BE2C (cell line): ENCODE results near the gene WDR35.
"Not testable (repeated sequence)": the region's sequence is repeated elsewhere in the genome, so short reads cannot be mapped to it uniquely, and the experiment has no call there.

ENCODE experiments used
- DNase-seq: peaks from one replicate; pipeline ENCODE4 v3.0.0-alpha.2; 2020
- H3K27me3 ChIP-seq: fragments of 250-450 bp; sonication (Bioruptor Pico); 2 replicates; pipeline ENCODE4 v1.5.1; 2020; ENCODE audit warnings: mild to moderate bottlenecking
- H3K36me3 ChIP-seq: fragments of 250-450 bp; sonication (Bioruptor Pico); 2 replicates; pipeline ENCODE4 v1.5.1; 2020; ENCODE audit warnings: mild to moderate bottlenecking
- H3K4me1 ChIP-seq: fragments of 250-450 bp; sonication (Bioruptor Pico); 2 replicates; pipeline ENCODE4 v1.5.1; 2020
- H3K4me3 ChIP-seq: 2 replicates; pipeline ENCODE4 v1.5.1; 2011; ENCODE audit warnings: low read depth, low read length
- H3K9me3 ChIP-seq: fragments of 250-450 bp; sonication (Bioruptor Pico); 2 replicates; pipeline ENCODE4 v1.5.1; 2020
- TF ChIP-seq, protein P1 (sequence below): IDR thresholded peaks from 2 replicates; pipeline ENCODE4 v1.5.1; 2012; ENCODE audit warnings: mild to moderate bottlenecking, low read depth, low read length

Gene WDR35

DNA sequence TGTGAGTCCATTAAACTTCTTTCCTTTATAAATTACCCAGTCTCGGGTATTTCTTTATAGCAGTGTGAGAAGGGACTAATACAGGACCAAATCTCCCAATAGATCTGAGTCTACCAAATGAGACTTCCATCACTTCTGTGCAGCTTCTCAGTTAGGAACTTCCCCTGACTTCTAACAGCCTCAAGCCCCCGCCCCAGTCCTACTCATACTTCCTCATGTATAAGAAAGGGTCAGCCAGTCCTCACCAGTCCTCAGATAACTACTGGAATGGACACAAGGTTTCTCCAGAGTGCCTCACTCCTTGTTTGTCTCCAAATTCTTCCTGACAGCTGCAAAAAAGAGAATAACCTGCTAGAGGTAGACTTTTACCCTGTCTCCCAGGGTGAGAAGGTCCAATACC is 107.6 kb downstream of the WDR35 start:
- H3K36me3 ChIP-seq = no peaks in the 10 kb centered on the region
- TF ChIP-seq, protein P1, sequence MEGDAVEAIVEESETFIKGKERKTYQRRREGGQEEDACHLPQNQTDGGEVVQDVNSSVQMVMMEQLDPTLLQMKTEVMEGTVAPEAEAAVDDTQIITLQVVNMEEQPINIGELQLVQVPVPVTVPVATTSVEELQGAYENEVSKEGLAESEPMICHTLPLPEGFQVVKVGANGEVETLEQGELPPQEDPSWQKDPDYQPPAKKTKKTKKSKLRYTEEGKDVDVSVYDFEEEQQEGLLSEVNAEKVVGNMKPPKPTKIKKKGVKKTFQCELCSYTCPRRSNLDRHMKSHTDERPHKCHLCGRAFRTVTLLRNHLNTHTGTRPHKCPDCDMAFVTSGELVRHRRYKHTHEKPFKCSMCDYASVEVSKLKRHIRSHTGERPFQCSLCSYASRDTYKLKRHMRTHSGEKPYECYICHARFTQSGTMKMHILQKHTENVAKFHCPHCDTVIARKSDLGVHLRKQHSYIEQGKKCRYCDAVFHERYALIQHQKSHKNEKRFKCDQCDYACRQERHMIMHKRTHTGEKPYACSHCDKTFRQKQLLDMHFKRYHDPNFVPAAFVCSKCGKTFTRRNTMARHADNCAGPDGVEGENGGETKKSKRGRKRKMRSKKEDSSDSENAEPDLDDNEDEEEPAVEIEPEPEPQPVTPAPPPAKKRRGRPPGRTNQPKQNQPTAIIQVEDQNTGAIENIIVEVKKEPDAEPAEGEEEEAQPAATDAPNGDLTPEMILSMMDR = no peak
- no peak overlapping the region for H3K4me3 ChIP-seq
- no peaks in the 10 kb centered on the region for H3K4me1 ChIP-seq
- no peaks in the 10 kb centered on the region for H3K9me3 ChIP-seq
- no peaks in the 10 kb centered on the region for H3K27me3 ChIP-seq
- no peak for DNase-seq

DNA sequence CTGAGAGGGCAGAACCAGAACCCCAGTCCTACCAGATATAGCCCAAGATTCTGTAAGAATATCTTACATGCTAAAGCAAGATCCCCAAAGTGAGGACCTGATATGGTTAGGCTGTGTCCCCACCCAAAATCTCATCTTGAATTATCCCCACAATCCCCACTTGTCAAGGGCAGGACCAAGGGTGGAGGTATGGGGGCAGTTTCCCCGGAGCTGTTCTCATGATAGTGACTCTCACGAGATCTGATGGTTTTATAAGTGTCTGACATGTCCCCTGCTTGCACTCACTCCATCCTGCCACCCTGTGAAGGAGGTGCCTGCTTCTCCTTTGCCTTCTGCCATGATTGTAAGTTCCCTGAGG is 108.0 kb downstream of the WDR35 start:
- TF ChIP-seq, protein P1 = no peak
- H3K36me3 ChIP-seq = no peaks in the 10 kb centered on the region
- DNase-seq = no peak
- no peak overlapping the region for H3K4me3 ChIP-seq
- H3K27me3 ChIP-seq = no peaks in the 10 kb centered on the region
- H3K4me1 ChIP-seq = no peaks in the 10 kb centered on the region
- no peaks in the 10 kb centered on the region for H3K9me3 ChIP-seq

DNA sequence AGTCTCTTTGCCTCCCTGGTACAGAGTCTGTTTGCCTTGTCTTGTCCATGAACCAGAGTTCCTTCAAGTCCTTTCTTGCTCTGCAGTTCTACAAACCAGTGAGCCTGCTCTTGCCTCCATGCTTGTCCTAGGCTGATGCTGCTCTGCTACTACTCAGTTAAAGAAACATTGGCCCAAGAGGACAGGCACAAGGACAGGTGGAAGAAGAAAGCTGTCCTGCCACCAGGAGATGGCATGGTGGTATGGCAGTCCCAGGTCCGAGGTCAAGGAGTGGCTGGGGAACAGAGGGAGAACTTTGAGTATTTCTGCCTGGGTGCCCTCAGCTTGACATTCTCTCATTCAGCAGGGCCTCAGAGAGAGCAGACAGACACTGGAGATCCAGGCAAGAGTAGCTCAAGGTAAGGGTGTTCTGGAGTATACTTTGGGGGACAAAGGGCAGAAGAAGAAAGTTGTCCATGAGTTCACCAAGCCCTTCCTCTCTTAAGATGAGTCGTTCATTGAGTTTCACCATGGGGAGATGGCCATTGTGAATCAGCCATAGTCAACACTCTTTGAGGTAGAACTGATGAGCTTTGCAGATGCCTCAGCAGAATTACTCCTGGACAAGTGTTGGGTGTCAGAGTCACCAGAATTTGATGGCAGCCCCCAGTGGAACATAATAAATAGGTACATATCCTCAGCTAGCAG is 108.5 kb downstream of the WDR35 start:
- Histone ChIP-seq H3K27me3 (no peaks in the 10 kb centered on the region), H3K9me3 (no peaks in the 10 kb centered on the region), H3K4me3 (no peak overlapping the region), H3K4me1 (no peaks in the 10 kb centered on the region), H3K36me3 (no peaks in the 10 kb centered on the region)
- TF ChIP-seq, protein P1 = no peak
- DNase-seq = no peak

DNA sequence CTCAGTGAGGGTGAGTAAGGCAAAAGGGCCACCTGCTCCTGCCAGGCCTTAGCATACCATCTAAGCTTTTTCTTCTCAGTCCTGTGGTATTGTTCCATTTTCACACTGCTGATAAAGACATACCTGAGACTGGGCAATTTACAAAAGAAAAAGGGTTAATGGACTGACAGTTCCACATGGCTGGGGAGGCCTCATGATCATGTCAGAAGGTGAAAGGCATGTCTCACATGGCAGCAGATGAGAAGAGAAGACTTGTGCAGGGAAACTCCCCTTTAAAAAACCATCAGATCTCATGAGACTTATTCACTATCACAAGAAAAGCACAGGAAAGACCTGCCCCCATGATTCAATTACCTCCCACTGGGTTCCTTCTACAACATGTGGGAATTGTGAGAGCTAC is 109.7 kb downstream of the WDR35 start:
- not testable (repeated sequence) for H3K4me1 ChIP-seq

DNA sequence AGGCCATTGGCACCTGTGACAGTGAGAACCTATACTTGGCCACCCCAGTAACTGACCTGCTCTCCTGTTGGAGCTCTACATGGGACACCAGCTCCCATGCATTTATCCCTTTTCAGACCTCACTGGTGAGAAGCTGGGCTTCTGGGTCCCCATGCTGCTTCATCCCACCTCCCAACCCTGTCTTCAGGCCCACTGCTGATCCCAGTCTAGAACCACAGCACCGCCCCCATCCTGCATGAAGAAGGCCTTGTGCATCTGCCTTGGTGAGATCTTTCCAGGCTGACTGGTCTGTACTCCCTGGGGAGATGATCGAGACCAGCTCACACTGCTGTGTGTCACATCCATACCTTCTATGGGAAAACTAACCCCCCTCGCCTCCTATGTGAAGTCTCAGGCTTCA is 110.8 kb downstream of the WDR35 start:
- Histone ChIP-seq H3K36me3 (no peaks in the 10 kb centered on the region), H3K4me1 (no peaks in the 10 kb centered on the region), H3K9me3 (no peaks in the 10 kb centered on the region), H3K4me3 (no peak overlapping the region), H3K27me3 (no peaks in the 10 kb centered on the region)
- TF ChIP-seq, protein P1 = no peak
- no peak for DNase-seq

More for the DNA sequence above, 109.7 kb downstream of the WDR35 start:
- not testable (repeated sequence) for H3K9me3 ChIP-seq, H3K36me3 ChIP-seq, H3K27me3 ChIP-seq, DNase-seq, H3K4me3 ChIP-seq

DNA sequence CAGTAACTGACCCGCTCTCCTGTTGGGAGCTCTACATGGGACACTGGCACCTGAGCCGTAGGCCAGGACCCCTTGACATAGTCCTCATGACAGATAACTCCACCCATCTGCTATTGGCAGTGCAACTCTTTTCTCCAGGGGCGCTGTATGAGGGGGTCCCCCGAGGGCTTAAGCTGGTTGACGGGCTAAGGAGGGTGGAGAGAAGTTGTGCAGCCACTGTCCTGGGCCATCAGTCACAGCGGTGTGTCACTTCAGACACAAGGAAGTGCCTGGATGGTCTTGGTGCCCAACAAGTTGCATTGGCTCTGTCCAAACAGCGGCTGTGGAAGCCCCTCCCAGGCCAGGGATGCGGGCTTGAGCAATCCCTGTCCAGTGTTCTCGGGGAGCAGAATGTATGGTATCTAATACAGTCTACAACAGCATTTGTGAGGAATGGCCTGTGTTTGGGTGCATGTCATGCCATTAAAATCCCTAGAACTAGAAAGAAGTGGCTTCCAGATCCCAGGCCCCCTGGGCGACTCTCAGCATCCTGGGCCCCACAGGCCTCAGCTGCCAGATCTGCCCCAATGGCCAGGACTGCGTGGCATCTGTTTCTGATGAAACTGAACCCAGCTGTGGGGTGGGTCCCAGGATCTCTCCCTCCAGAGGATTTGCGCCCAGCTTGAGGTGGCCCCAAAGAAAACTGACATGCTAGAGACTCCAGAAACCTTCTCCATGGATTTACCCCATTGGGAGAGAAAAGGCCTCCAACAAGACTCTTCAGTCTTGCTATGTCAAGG is 111.4 kb downstream of the WDR35 start:
- no peak overlapping the region for H3K4me3 ChIP-seq

More for the DNA sequence above, 111.4 kb downstream of the WDR35 start:
- Histone ChIP-seq H3K4me1 (no peaks in the 10 kb centered on the region), H3K27me3 (no peaks in the 10 kb centered on the region), H3K36me3 (no peaks in the 10 kb centered on the region), H3K9me3 (no peaks in the 10 kb centered on the region)
- TF ChIP-seq, protein P1 = no peak
- no peak for DNase-seq
